ENCODE data around the gene ZNF483.
A peak's percentile ranks its signal among the peaks of the same experiment; 100 is the strongest.
"Not testable (repeated sequence)": the region's sequence is repeated elsewhere in the genome, so short reads cannot be mapped to it uniquely, and the experiment has no call there.

Gene ZNF483

DNA sequence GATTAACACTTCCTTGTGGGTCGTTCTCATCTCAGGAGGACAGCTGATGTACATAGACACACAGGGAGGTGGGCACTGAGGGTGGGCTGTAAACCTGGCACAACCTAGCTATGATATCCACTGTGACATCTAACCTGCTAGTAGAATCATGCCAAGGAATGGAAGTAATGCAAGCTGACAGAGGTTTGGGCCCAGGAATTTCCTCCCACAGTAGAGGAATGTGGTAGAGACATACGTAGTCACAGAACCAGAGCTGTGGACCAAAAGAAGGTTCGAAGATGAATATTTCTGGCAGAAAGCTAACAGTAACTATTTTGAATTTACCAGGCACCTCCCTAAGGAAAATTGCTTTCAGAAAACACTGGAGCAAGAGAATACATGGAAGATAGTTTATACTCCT, 90.9 kb downstream of the ZNF483 start:
- DNase-seq = no peak

DNA sequence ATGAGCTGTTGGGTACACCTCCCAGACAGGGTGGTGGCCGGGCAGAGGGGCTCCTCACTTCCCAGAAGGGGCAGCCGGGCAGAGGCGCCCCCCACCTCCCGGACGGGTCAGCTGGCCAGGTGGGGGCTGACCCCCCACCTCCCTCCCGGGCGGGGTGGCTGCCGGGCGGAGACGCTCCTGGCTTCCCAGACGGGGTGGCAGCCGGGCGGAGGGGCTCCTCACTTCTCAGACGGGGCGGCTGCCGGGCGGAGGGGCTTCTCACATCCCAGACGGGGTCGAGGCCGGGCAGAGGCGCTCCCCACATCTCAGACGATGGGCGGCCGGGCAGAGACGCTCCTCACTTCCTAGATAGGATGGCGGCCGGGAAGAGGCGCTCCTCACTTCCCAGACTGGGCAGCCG, 92.4 kb downstream of the ZNF483 start:
- not testable (repeated sequence) for DNase-seq

GRCh38 chr9:111621895-111622480, 97.0 kb downstream of the ZNF483 start:
- DNase-seq = peak; percentile 41

GRCh38 chr9:111622626-111623025, 97.6 kb downstream of the ZNF483 start:
- DNase-seq = no peak
